8988T (cell line): Measurements from ENCODE around the gene ARGFX.

Source experiments
- DNase-seq: peaks from one replicate; pipeline ENCODE4 v3.0.0; 2011

Gene ARGFX

DNA sequence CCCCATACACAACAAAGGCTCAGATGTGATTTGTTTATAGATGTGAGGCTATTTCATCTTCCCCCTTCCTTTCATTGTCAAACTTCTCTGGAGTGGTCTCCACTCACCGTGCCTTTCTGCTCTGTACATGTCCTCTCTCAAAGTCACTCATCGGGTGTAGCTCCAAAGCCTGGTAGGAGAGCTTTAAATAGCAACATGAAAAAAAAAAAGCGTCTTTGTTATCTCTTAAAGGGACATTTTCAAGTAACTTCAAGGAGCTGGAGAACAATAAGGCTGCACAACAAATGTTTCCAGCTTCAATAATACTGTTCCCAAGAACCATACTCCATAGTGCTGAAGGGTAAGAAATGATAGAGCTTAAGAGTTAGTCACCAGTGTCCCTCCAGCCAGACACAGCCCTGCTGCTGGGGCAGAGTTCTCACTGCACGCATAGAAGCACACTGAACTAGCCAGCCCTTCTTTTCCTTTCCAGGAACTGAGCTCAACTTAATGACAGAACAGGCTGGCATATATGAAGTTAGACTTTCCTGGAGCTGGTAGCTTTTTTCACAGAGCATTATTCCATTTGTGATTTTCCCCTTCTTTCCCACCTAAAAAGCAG, 33.6 kb downstream of the ARGFX start:
- DNase-seq, result no peak

DNA sequence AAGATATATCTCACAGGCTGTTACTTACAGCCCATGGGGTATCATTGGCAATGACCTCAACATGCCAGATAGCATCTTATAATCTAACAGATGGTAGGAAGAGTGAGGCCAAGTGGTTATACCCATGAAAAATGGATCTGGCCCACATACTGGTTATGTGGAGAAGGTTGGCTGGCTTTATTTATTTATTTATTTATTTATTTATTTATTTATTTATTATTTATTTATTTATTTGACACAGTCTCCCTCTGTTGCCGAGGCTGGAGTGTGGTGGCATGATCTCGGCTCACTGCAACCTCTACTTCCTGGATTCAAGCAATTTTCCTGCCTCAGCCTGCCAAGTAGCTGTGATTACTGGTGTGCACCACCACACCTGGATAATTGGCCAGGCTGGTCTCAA, 37.0 kb downstream of the ARGFX start:
- no peak for DNase-seq

DNA sequence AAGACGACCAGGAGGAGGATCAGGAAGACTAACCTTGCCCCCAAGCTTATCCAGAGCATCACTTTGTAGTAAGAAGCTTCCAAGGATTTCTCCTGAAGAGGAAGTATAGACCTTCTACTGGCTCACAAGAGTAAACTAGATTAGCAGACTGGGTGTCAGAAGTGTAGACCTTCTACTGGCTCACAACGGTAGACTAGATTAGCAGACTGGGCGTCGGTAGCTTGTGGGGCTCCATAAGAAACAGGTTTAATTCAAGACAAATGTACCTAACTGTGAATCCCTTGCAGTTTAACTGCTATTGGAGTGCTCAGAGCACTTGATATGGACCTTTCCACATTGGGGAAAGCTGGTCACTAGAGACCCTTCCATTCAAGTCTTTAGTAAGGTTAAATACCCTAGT, 38.4 kb downstream of the ARGFX start:
- no peak for DNase-seq
